ENCODE measurements around the gene KNTC1.
"Not testable (repeated sequence)": the region's sequence is repeated elsewhere in the genome, so short reads cannot be mapped to it uniquely, and the experiment has no call there.

The KNTC1 gene

GRCh38 chr12:122635471-122635870, 108.4 kb downstream of the KNTC1 start:
- no peak for TF ChIP-seq CTCF (IDR thresholded peaks at IDR 0.05; ENCODE audit: borderline replicate concordance, control extremely low read depth, extremely low read depth, insufficient read depth, missing control alignments)
- no peak for DNase-seq (ENCODE audit: low spot score)
- in situ Hi-C loops (cut with MboI; ENCODE audit: low sequenced_read_pairs, unreplicated experiment), result loop anchor here (5.0 kb wide), 1 partner anchor 112 kb away; no protein-coding TSS in a partner anchor

- in situ Hi-C loops (cut with MboI; ENCODE audit: low sequenced_read_pairs, unreplicated experiment), result no loop called here
- TF ChIP-seq CTCF (IDR thresholded peaks at IDR 0.05; ENCODE audit: borderline replicate concordance, control extremely low read depth, extremely low read depth, insufficient read depth, missing control alignments), result no peak
- no peak for DNase-seq (ENCODE audit: low spot score)
These were observed 116.3 kb downstream of the KNTC1 start for GRCh38 chr12:122643207-122643805.

- no peak for TF ChIP-seq CTCF (IDR thresholded peaks at IDR 0.05; ENCODE audit: borderline replicate concordance, control extremely low read depth, extremely low read depth, insufficient read depth, missing control alignments)
- DNase-seq (ENCODE audit: low spot score), result peak; percentile 64
- in situ Hi-C loops (cut with MboI; ENCODE audit: low sequenced_read_pairs, unreplicated experiment), result no loop called here
These were observed 119.6 kb downstream of the KNTC1 start for GRCh38 chr12:122646517-122647217.

GRCh38 chr12:122651520-122652224, 124.6 kb downstream of the KNTC1 start:
- in situ Hi-C loops (cut with MboI; ENCODE audit: low sequenced_read_pairs, unreplicated experiment), result no loop called here
- no peak for TF ChIP-seq CTCF (IDR thresholded peaks at IDR 0.05; ENCODE audit: borderline replicate concordance, control extremely low read depth, extremely low read depth, insufficient read depth, missing control alignments)
- DNase-seq (ENCODE audit: low spot score), result no peak

- DNase-seq (ENCODE audit: low spot score); in situ Hi-C loops (cut with MboI; ENCODE audit: low sequenced_read_pairs, unreplicated experiment): not testable (repeated sequence)
These were observed 126.2 kb downstream of the KNTC1 start for GRCh38 chr12:122653291-122653690.

GRCh38 chr12:122656298-122656697, 129.2 kb downstream of the KNTC1 start:
- no peak for DNase-seq (ENCODE audit: low spot score)
- in situ Hi-C loops (cut with MboI; ENCODE audit: low sequenced_read_pairs, unreplicated experiment), result no loop called here
- TF ChIP-seq CTCF (IDR thresholded peaks at IDR 0.05; ENCODE audit: borderline replicate concordance, control extremely low read depth, extremely low read depth, insufficient read depth, missing control alignments), result no peak

GRCh38 chr12:122659579-122659978, 132.5 kb downstream of the KNTC1 start:
- no peak for DNase-seq (ENCODE audit: low spot score)
- in situ Hi-C loops (cut with MboI; ENCODE audit: low sequenced_read_pairs, unreplicated experiment), result no loop called here
- TF ChIP-seq CTCF (IDR thresholded peaks at IDR 0.05; ENCODE audit: borderline replicate concordance, control extremely low read depth, extremely low read depth, insufficient read depth, missing control alignments), result no peak
